GM10266 (cell line): ENCODE results near the gene POLR2E.

Experiments used
- DNase-seq: peaks from one replicate; pipeline ENCODE4 v3.0.0; 2012; ENCODE audit errors: extremely low spot score
- TF ChIP-seq, protein P1 (sequence below): IDR thresholded peaks from 2 replicates; pipeline ENCODE4 v1.5.1; 2012; ENCODE audit warnings: mild to moderate bottlenecking, low read depth; ENCODE audit not compliant: control insufficient read depth, insufficient read depth; ENCODE audit errors: missing control alignments

Gene POLR2E

DNA sequence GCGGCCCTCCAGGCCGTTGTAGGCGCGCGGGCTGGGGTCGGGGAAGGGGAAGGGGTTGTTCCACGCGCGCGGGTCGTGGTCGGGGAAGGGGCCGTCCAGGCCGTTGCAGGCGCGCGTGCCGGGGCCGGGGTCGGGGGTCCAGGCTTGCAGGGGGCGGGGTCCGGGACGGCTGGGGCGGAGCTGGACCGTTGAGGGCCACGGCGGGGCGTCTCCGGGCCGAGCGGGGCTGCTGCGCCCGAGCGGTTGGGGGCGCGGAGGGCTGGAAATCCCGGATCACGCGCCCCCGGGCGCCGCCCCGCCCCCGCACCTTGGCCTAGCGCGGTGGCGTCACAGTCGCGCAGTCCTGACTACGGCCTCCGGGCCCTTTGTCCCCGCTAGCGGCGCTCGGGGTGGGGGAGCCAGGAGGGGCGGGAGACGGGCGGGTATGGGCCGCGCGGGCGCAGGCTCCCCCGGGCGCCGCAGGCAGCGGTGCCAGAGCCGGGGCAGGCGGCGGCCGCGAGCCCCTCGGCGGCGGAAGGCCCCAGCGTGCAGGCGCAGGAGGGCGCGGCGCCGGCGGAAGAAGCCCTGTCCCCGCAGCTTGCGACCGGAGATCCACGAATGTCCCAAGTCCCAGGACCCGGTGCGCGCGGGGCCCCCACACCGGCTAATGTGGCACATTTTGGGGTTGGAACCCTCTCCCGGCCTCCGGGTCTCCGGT is 9.3 kb upstream of the POLR2E start:
- peak; percentile 94 for DNase-seq
- TF ChIP-seq, protein P1, sequence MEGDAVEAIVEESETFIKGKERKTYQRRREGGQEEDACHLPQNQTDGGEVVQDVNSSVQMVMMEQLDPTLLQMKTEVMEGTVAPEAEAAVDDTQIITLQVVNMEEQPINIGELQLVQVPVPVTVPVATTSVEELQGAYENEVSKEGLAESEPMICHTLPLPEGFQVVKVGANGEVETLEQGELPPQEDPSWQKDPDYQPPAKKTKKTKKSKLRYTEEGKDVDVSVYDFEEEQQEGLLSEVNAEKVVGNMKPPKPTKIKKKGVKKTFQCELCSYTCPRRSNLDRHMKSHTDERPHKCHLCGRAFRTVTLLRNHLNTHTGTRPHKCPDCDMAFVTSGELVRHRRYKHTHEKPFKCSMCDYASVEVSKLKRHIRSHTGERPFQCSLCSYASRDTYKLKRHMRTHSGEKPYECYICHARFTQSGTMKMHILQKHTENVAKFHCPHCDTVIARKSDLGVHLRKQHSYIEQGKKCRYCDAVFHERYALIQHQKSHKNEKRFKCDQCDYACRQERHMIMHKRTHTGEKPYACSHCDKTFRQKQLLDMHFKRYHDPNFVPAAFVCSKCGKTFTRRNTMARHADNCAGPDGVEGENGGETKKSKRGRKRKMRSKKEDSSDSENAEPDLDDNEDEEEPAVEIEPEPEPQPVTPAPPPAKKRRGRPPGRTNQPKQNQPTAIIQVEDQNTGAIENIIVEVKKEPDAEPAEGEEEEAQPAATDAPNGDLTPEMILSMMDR, result no peak

DNA sequence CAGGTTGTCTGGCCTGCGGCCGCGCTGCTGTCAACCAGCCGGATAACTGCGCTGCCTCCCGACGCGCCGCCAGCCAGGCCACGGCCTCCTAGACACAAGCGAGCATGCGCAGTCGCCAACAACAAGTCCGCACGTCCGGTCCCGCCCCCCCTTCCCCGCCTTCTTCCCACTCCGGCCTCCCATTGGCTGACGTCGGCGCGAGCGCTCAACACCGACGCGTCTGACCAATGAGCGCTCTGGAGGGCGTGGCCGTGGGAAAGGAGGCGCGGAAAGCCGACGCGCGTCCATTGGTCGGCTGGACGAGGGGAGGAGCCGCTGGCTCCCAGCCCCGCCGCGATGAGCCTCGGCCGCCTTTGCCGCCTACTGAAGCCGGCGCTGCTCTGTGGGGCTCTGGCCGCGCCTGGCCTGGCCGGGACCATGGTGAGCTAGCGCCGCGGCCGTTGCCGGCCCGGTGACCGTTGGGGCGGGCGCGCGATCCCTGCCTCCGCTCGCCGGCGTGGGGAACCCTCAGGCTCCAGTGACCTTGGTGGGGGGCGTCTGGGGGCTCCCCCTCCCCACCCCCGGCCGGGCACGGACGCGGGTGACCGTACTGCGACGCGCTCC is 8.6 kb upstream of the POLR2E start, which contains the start of gene GPX4:
TSS of gene GPX4 (plus strand) at position 287 of the 603 bp plus-strand sequence. CDS start at position 337, 50 bp downstream.
- peak; percentile 99 for DNase-seq
- TF ChIP-seq, protein P1, result no peak

DNA sequence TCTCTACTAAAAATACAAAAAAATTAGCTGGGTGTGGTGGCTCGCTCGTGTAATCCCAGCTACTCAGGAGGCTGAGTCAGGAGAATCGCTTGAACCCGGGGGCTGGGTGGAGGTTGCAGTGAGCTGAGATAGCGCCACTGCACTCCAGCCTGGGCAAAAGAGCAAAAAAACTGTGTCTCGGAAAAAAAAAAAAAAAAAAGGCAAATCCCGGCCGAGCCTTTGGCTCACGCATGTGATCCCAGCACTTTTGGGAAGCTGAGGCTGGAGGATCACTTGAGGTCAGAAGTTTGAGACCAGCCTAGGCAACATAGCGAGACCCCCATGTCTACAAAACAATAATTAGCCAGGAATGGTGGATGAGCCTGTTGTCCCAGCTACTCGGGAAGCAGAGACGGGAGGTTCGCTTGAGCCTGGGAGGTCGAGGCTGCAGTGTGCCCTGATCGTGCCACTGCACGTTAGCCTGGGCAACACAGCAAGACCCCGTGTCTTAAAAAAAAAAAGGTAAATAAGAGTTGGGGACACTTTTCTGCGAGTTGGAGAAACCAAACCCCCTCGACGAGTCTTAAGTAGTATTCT is 8.0 kb upstream of the POLR2E start:
- TF ChIP-seq, protein P1, result no peak
- no peak for DNase-seq

DNA sequence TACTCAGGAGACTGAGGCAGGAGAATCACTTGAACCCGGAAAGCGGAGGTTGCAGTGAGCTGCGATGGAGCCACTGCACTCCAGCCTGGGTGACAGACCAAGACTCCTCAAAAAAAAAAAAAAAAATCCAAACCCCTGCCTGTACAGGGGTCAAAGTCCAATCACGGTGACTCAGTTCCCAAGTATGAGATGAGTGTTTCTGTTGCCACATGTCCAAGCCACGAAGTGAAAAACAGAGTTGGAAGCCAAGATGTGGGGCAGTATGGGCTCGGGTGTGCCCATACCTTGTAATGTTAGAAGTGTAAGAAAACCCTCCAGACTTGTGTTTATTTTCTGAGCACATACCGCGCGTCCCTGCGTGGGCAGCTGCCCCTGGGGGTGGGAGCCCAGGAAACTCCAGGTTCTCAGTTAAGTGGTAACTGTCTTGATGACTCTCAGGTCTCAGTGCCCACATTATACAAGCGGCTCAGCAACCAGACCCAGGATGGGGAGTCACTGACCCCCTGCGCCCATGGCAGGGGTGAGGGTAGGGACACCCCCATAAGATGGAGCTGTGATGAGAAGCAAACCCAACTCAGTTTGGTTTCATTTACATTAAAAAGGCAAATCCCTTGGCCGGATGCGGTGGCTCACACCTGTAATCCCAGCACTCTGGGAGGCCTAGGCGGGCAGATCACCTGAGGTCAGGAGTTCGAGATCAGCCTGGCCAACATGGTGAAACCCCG is 7.4 kb upstream of the POLR2E start:
- TF ChIP-seq, protein P1, result no peak
- no peak for DNase-seq

DNA sequence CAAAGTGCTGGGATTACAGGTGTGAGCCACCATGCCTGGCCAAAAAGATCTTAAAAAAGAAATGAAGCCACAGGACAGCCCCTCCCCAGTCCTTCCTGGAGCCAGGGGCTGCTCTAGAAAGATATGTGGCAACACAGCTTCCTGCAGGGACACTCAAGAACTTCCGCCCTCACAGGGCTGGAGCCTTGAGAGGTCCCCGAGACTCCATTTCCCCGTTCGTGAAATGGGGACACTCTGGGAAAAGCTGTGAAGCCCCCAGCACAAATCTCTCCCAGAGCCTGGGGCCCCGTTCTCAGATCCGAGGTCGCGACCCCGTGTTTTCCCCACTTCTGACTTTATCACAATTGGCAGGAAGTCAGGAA is 6.1 kb upstream of the POLR2E start:
- no peak for DNase-seq
- TF ChIP-seq, protein P1, result no peak

- DNase-seq, result no peak
- TF ChIP-seq, protein P1, result no peak
Measured at GRCh38 chr19:1098177-1099051, 3.2 kb upstream of the POLR2E start.
